Nephron (organoid): ENCODE measurements around the gene RIMS1.

Experiments
- H3K27ac Mint-ChIP-seq, 3 experiments: 2 replicates each; pipeline ENCODE4 v1.8.0; 2020; ENCODE audit warnings: mixed read lengths in 3 of 3, mild to moderate bottlenecking in 2 of 3, moderate library complexity in 1 of 3
- H3K27me3 Mint-ChIP-seq: 2 replicates; pipeline ENCODE4 v1.8.0; 2021; ENCODE audit warnings: low read depth, mild to moderate bottlenecking, moderate library complexity, mixed read lengths
- H3K36me3 Mint-ChIP-seq: 2 replicates; pipeline ENCODE4 v1.8.0; 2020; ENCODE audit warnings: low read depth, mixed read lengths
- H3K4me1 Mint-ChIP-seq: 2 replicates; pipeline ENCODE4 v1.8.0; 2020; ENCODE audit warnings: mixed read lengths
- H3K4me3 Mint-ChIP-seq, 3 experiments: 2 replicates each; pipeline ENCODE4 v1.8.0; 2020; ENCODE audit warnings: mild to moderate bottlenecking in 3 of 3, mixed read lengths in 3 of 3, moderate library complexity in 2 of 3
- H3K9me3 Mint-ChIP-seq: 2 replicates; pipeline ENCODE4 v1.8.0; 2020; ENCODE audit warnings: mixed read lengths
- TF ChIP-seq, protein P1 (sequence below), 3 experiments: fragments of 200-600 bp; sonication (generic); IDR thresholded peaks; one replicate each; pipeline ENCODE4 v1.5.0; 2021; ENCODE audit warnings: antibody characterized with exemption in 3 of 3; ENCODE audit not compliant: unreplicated experiment in 3 of 3

RIMS1 gene

DNA sequence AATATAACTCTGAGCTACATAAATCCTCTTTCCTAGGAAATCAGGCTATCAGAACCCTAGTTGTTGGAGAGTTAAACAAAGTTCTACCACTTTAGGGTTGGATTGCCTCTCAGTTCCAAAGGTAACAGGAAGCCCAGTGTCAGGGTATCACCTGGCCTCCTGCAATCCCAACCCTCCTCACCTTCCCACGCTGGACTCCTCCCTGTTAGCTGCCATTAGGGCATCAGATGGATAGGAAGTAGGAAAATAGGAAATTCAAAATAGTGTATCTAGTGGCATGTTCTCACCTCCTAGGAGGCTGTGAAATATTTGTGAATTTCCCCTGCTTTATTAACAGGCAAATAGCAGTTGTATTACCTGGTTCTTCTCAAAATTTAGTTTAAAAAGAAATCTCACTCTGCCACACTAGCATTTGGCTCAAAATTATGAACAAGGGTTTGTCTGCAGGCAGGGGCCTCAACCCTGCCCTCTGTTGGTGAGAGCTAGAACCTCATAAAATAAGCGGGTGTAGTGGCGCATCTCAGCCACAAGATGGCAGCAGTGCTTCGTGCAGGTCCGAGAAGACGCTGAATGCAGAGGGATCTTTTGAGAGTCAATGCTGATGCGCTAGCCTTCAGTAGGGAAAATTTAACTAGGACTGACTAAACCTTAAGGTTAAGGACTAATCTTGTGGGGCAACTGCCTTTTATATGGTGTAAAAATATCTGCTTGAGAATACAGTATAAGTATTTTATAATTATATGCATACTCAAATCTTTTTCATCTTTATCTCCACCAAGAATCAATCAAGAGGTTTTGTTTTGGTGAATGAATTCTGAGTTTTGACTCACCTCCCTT, 525.7 kb downstream of the RIMS1 start:
- Mint-ChIP-seq H3K27ac (peak overlapping the region in 2 of 3 experiments; percentile 13 to 16), H3K9me3 (no peaks in the 10 kb centered on the region), H3K27me3 (peaks cover 27% of the 10 kb centered on the region), H3K36me3 (no peaks in the 10 kb centered on the region), H3K4me1 (peaks cover 5% of the 10 kb centered on the region), H3K4me3 (no peak overlapping the region)
- TF ChIP-seq, protein P1, sequence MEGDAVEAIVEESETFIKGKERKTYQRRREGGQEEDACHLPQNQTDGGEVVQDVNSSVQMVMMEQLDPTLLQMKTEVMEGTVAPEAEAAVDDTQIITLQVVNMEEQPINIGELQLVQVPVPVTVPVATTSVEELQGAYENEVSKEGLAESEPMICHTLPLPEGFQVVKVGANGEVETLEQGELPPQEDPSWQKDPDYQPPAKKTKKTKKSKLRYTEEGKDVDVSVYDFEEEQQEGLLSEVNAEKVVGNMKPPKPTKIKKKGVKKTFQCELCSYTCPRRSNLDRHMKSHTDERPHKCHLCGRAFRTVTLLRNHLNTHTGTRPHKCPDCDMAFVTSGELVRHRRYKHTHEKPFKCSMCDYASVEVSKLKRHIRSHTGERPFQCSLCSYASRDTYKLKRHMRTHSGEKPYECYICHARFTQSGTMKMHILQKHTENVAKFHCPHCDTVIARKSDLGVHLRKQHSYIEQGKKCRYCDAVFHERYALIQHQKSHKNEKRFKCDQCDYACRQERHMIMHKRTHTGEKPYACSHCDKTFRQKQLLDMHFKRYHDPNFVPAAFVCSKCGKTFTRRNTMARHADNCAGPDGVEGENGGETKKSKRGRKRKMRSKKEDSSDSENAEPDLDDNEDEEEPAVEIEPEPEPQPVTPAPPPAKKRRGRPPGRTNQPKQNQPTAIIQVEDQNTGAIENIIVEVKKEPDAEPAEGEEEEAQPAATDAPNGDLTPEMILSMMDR (IDR thresholded peaks at IDR 0.05; ENCODE audit: unreplicated experiment in 3 of 3) = peak; percentile 100

DNA sequence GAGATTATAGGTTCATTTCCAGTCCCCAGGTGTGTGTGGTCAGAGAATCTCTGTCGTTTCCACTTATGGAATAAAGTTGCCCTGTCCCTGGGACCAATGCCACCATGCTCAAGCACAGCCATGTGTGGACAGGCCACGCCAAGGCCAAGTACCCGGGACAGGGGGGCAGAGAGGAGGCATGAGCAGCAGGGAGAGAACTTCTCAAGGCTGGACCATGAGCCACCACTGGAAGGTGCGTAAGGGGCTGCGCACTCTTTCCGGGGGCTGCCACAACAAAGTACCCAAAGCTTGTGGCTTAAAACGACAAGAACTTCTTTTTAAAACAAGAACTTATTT, 526.3 kb downstream of the RIMS1 start:
- Mint-ChIP-seq H3K9me3 (no peaks in the 10 kb centered on the region), H3K4me1 (peaks cover 11% of the 10 kb centered on the region), H3K27me3 (peaks cover 27% of the 10 kb centered on the region), H3K36me3 (no peaks in the 10 kb centered on the region), H3K4me3 (no peak overlapping the region), H3K27ac (no peak overlapping the region)
- TF ChIP-seq, protein P1 (IDR thresholded peaks at IDR 0.05; ENCODE audit: unreplicated experiment in 3 of 3) = no peak

DNA sequence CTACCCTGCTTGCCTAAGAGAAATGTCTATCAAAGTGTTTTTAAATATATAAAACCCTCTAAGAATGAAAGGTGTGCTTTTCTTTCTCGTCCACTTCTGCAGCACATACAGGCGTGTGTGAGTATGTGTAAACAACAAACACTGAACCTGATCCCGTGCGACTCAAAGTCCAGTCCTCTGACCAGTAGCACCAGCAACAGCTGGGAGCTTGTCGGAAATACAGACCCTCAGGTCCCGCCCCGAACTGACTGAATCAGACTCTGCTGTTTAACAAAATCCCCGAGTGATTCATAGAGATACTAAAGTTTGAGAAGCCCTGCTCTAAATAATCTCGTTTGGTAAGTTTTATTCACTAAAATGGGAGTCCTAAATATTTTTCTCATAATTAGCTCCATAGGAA, 527.5 kb downstream of the RIMS1 start:
- H3K4me1 Mint-ChIP-seq = peaks cover 20% of the 10 kb centered on the region
- no peaks in the 10 kb centered on the region for H3K36me3 Mint-ChIP-seq
- H3K9me3 Mint-ChIP-seq = no peaks in the 10 kb centered on the region
- H3K4me3 Mint-ChIP-seq = no peak overlapping the region
- TF ChIP-seq, protein P1 (IDR thresholded peaks at IDR 0.05; ENCODE audit: unreplicated experiment in 3 of 3) = no peak
- H3K27me3 Mint-ChIP-seq = peaks cover 27% of the 10 kb centered on the region
- no peak overlapping the region for H3K27ac Mint-ChIP-seq

DNA sequence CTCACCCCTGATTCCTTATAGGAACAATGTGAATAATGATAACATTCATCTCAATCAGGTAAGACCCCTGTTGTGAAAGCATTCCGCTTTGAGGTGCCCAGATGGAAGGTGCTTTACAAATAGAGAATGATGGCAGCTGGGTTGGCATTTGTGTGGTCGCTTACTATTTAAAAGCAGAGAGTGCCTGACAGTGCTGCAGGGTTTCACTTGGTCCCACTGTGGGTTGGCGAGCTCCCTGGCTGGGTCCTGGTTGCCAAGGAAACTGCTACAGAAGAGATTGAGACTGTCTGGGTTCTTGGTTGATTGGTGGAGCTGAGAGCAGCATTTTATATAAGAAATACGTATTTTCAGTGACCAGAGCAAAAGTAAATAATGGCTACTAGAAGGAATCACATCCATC, 528.3 kb downstream of the RIMS1 start:
- H3K4me3 Mint-ChIP-seq = no peak overlapping the region
- no peaks in the 10 kb centered on the region for H3K9me3 Mint-ChIP-seq
- TF ChIP-seq, protein P1 (IDR thresholded peaks at IDR 0.05; ENCODE audit: unreplicated experiment in 3 of 3) = no peak
- H3K27ac Mint-ChIP-seq = no peak overlapping the region
- H3K36me3 Mint-ChIP-seq = no peaks in the 10 kb centered on the region
- peaks cover 20% of the 10 kb centered on the region for H3K4me1 Mint-ChIP-seq
- peaks cover 27% of the 10 kb centered on the region for H3K27me3 Mint-ChIP-seq

DNA sequence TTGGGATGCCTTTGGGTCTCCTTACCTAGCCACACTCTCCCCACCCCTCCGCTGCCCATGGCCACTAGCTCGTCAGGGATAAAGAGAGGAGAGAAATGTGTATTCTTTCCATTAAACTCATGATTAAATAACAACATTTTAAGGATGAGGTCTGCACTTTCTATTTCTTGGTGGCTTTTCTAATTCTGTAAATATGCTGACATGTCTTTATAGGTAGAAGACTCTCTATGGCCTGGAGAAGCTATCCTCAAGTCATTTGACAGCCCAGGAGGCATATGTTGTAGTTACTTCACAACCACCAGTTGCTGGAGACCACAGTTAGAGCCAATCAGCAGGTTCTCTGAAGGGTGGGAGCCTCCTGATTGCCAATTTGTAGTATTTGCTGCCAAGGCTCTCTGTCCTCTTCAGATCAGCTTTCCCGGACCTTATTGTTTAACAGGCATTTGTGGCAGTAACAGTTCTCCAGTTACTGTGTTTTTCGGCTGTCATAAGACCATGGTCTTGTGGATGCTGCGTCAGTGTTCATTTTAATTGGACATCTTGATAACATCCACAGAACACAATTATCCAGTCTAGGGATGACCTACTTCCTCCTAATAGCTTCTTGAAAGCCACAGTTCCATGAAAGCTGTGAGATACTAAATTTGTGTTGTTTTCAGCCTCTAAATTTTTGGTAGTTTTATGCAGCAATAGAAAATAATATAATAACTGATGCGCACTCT, 530.6 kb downstream of the RIMS1 start:
- Mint-ChIP-seq H3K4me3 (no peak overlapping the region), H3K27ac (no peak overlapping the region), H3K27me3 (peaks cover 27% of the 10 kb centered on the region), H3K9me3 (no peaks in the 10 kb centered on the region), H3K36me3 (no peaks in the 10 kb centered on the region), H3K4me1 (peaks cover 22% of the 10 kb centered on the region)
- TF ChIP-seq, protein P1 (IDR thresholded peaks at IDR 0.05; ENCODE audit: unreplicated experiment in 3 of 3) = no peak
